B cell (primary cell): ENCODE data around the gene ART5.

Experiments used
- CTCF ChIP-seq: fragments of 200-600 bp; IDR thresholded peaks from one replicate; pipeline ENCODE4 v1.8.0; 2022; ENCODE audit warnings: antibody characterized with exemption, mild to moderate bottlenecking
- EZH2 ChIP-seq: IDR thresholded peaks from 2 replicates; pipeline ENCODE4 v1.6.1; 2012; ENCODE audit warnings: borderline replicate concordance, low read depth, mild to moderate bottlenecking, moderate library complexity, low read length; ENCODE audit not compliant: insufficient read depth, poor library complexity, severe bottlenecking

- peak; percentile 94 for TF ChIP-seq CTCF
- no peak for TF ChIP-seq EZH2
Measured at GRCh38 chr11:3609416-3610265, 32.2 kb downstream of the ART5 start.
